Measurements from ENCODE around the gene CLN5.

CLN5 gene

GRCh38 chr13:76982061-76982460, 9.8 kb upstream of the CLN5 start:
- Histone ChIP-seq H4K20me1 (ENCODE audit: insufficient read depth, low read length) (no peaks in the 10 kb centered on the region), H3K4me1 (ENCODE audit: low read length) (peaks cover 9% of the 10 kb centered on the region; the same call in 1 of the 2 replicates), H3K4me3 (ENCODE audit: low read length) (no peak overlapping the region), H3K27ac (ENCODE audit: low read length) (no peak overlapping the region), H3K9me3 (ENCODE audit: insufficient read depth, low read length) (no peaks in the 10 kb centered on the region), H3K27me3 (ENCODE audit: low read depth, low read length) (peaks cover 30% of the 10 kb centered on the region), H3K9ac (ENCODE audit: low read length) (no peak overlapping the region), H2AFZ (ENCODE audit: low read depth, low read length) (peak overlapping the region; percentile 47; the same call in 1 of the 2 replicates), H3K36me3 (replicated peaks; ENCODE audit: low read depth, low read length) (no peaks in the 10 kb centered on the region), H3K79me2 (ENCODE audit: low read length) (no peaks in the 10 kb centered on the region), H3K4me2 (ENCODE audit: low read length) (no peak overlapping the region)
- TF ChIP-seq CTCF (IDR thresholded peaks at IDR 0.05; ENCODE audit: low read depth, low read length), result no peak
- no peak for TF ChIP-seq EZH2phosphoT487 (IDR thresholded peaks at IDR 0.05; ENCODE audit: low read depth)

GRCh38 chr13:76983676-76984075, 8.2 kb upstream of the CLN5 start:
- H3K4me2 ChIP-seq (ENCODE audit: low read length), result no peak overlapping the region
- TF ChIP-seq CTCF (IDR thresholded peaks at IDR 0.05; ENCODE audit: low read depth, low read length) (no peak), EZH2phosphoT487 (IDR thresholded peaks at IDR 0.05; ENCODE audit: low read depth) (no peak)
- peaks cover 9% of the 10 kb centered on the region; the same call in 1 of the 2 replicates for H3K4me1 ChIP-seq (ENCODE audit: low read length)
- no peaks in the 10 kb centered on the region for H3K36me3 ChIP-seq (replicated peaks; ENCODE audit: low read depth, low read length)
- no peaks in the 10 kb centered on the region for H4K20me1 ChIP-seq (ENCODE audit: insufficient read depth, low read length)
- H3K9ac ChIP-seq (ENCODE audit: low read length), result no peak overlapping the region
- H3K27ac ChIP-seq (ENCODE audit: low read length), result no peak overlapping the region
- no peaks in the 10 kb centered on the region for H3K79me2 ChIP-seq (ENCODE audit: low read length)
- H2AFZ ChIP-seq (ENCODE audit: low read depth, low read length), result no peak overlapping the region
- no peaks in the 10 kb centered on the region for H3K9me3 ChIP-seq (ENCODE audit: insufficient read depth, low read length)
- H3K27me3 ChIP-seq (ENCODE audit: low read depth, low read length), result peaks cover 23% of the 10 kb centered on the region
- H3K4me3 ChIP-seq (ENCODE audit: low read length), result no peak overlapping the region

GRCh38 chr13:76991432-76991795, 467 bp upstream of the CLN5 start:
- no peaks in the 10 kb centered on the region for H3K9me3 ChIP-seq (ENCODE audit: insufficient read depth, low read length)
- peaks cover 20% of the 10 kb centered on the region for H3K36me3 ChIP-seq (replicated peaks; ENCODE audit: low read depth, low read length)
- H3K79me2 ChIP-seq (ENCODE audit: low read length), result peaks cover 21% of the 10 kb centered on the region
- TF ChIP-seq EZH2phosphoT487 (IDR thresholded peaks at IDR 0.05; ENCODE audit: low read depth) (no peak), CTCF (IDR thresholded peaks at IDR 0.05; ENCODE audit: low read depth, low read length) (no peak)
- peak overlapping the region; percentile 93 for H3K9ac ChIP-seq (ENCODE audit: low read length)
- H3K27ac ChIP-seq (ENCODE audit: low read length), result peak overlapping the region; percentile 68
- no peaks in the 10 kb centered on the region for H4K20me1 ChIP-seq (ENCODE audit: insufficient read depth, low read length)
- peak overlapping the region; percentile 97 for H2AFZ ChIP-seq (ENCODE audit: low read depth, low read length)
- peaks cover 12% of the 10 kb centered on the region for H3K4me1 ChIP-seq (ENCODE audit: low read length)
- H3K27me3 ChIP-seq (ENCODE audit: low read depth, low read length), result no peaks in the 10 kb centered on the region
- H3K4me2 ChIP-seq (ENCODE audit: low read length), result peak overlapping the region; percentile 94
- peak overlapping the region; percentile 84 for H3K4me3 ChIP-seq (ENCODE audit: low read length)

- TF ChIP-seq CTCF (IDR thresholded peaks at IDR 0.05; ENCODE audit: low read depth, low read length) (no peak), EZH2phosphoT487 (IDR thresholded peaks at IDR 0.05; ENCODE audit: low read depth) (no peak)
- H2AFZ ChIP-seq (ENCODE audit: low read depth, low read length), result peak overlapping the region; percentile 90
- H4K20me1 ChIP-seq (ENCODE audit: insufficient read depth, low read length), result no peaks in the 10 kb centered on the region
- H3K4me3 ChIP-seq (ENCODE audit: low read length), result peak overlapping the region; percentile 84
- peak overlapping the region; percentile 76 for H3K4me2 ChIP-seq (ENCODE audit: low read length)
- no peaks in the 10 kb centered on the region for H3K9me3 ChIP-seq (ENCODE audit: insufficient read depth, low read length)
- peak overlapping the region; percentile 68 for H3K27ac ChIP-seq (ENCODE audit: low read length)
- H3K4me1 ChIP-seq (ENCODE audit: low read length), result peaks cover 12% of the 10 kb centered on the region
- no peaks in the 10 kb centered on the region for H3K27me3 ChIP-seq (ENCODE audit: low read depth, low read length)
- H3K9ac ChIP-seq (ENCODE audit: low read length), result peak overlapping the region; percentile 93
- H3K36me3 ChIP-seq (replicated peaks; ENCODE audit: low read depth, low read length), result peaks cover 20% of the 10 kb centered on the region
- H3K79me2 ChIP-seq (ENCODE audit: low read length), result peaks cover 21% of the 10 kb centered on the region
These were observed 694 bp downstream of the CLN5 start for GRCh38 chr13:76992548-76993001.

Measured in OCI-LY3 (cell line).